Ramos (cell line): Measurements from ENCODE around the gene GPR21.

ENCODE experiments used
- in situ Hi-C: fragments of 300-500 bp; cut with MboI; formaldehyde crosslinking; loops from one replicate; pipeline ENCODE4 v1.14.3; 2022; ENCODE audit warnings: low sequenced_read_pairs; ENCODE audit not compliant: unreplicated experiment

The GPR21 gene

GRCh38 chr9:123028973-123029372 lies 4.5 kb upstream of the GPR21 start:
- in situ Hi-C loops = no loop called here

DNA sequence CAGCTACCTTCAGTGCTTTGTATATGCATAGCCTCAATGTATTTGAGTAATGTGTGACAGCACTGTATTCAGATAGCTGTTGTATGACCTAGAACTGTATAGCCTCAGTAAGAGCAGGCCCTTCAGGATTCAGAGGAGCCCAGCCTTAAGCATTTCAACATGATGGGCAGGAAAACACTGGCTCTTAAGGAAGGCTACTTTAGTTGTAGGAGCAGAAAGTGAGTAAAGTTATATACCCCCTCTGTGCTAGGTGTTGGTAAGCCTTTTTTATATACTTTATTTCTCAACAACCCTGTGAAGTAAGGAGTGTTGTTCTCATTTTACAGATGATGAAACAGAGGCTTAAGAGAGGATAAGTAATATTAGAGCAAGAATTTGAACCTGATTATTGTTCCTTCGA lies 1.5 kb upstream of the GPR21 start:
- in situ Hi-C loops = no loop called here

GRCh38 chr9:123033864-123034601 lies 566 bp downstream of the GPR21 start:
- in situ Hi-C loops = no loop called here

- in situ Hi-C loops = no loop called here
Observed at GRCh38 chr9:123034881-123035510, 1.5 kb downstream of the GPR21 start.

- in situ Hi-C loops = no loop called here
Observed at GRCh38 chr9:123035791-123036190, 2.3 kb downstream of the GPR21 start.

- in situ Hi-C loops = no loop called here
Observed at GRCh38 chr9:123036893-123037545, 3.6 kb downstream of the GPR21 start.

GRCh38 chr9:123039617-123040219 lies 6.3 kb downstream of the GPR21 start:
- in situ Hi-C loops = no loop called here

DNA sequence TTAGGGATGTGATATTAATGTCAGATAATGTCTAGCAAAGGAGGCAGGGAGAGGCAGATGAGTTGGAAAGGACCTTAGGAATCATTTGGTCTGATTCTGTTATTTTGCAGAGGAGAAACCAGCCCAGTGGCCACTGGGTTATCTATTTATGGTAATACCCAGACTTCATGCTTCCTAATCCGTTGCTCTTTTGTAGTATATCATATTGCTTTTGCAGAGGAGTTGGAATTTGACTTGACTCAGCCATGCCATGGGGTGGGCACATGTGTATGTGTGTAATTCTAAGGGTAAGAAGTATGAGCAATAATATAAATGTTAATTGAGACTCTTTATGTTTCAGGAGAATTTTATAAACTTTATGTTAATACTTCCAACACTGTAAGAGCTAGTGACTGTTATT lies 7.3 kb downstream of the GPR21 start:
- in situ Hi-C loops = no loop called here

GRCh38 chr9:123041489-123041888 lies 8.0 kb downstream of the GPR21 start:
- in situ Hi-C loops = no loop called here

DNA sequence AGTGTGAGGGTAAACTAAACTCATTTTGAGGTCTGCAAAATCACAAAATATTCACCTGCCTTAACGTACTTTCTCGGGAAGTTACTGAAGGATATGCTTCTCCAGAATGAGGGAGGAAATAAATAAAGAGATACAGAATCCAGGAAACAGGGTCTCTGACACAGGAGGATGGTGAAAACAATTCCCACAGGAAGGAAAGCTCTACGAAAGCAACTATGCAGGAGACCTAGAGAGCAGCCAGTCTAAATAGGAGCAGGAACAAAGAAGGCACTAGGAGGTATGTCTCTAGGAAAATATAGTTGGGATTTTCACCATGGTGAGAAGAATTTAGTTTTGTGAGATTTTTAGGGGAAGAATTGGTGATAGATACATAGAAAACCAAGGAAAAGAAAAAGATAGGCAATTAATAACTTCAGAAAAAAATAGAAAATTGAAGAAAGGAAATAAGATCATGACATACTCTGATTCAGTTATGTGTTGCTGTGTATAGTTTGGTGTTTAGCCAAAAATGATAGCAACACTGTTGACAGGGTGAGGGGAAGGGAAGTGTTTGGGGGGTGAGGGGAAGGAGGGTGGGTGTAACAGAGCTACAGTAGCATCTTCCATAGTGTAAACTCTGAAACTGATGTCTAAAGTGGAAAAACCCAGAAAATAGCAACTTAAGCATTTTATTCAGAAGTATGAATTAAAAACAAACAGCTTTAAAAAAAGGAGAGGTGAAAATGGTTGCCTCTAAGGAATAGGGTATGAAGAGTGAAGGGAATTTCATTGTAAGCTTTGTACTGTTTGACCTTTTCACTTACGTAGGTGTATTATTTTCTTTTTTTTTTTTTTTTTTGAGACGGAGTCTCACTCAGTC lies 9.8 kb downstream of the GPR21 start:
- in situ Hi-C loops = no loop called here

GRCh38 chr9:123044586-123044985 lies 11.1 kb downstream of the GPR21 start:
- in situ Hi-C loops = no loop called here

GRCh38 chr9:123046406-123047195 lies 13.1 kb downstream of the GPR21 start:
- in situ Hi-C loops = no loop called here

DNA sequence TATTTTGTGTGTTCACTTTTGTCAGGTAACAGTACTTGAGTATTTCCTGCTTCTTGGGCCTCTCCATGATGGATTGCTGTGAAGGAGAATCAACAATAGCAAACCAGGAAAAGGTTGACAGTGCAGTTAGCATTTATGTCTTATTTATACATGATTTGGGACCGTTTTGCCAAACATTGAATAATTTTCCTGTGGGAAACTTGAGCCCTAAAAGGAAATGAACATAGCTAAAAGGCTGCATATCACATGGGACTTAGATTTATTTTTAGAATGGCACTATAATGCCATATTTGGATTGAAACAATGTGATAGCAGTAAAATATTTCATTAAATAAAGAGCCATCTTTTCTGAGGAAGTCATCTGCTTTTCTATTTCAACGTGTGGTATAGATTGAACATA lies 15.3 kb downstream of the GPR21 start:
- in situ Hi-C loops = no loop called here

GRCh38 chr9:123049589-123050222 lies 16.2 kb downstream of the GPR21 start:
- in situ Hi-C loops = no loop called here

DNA sequence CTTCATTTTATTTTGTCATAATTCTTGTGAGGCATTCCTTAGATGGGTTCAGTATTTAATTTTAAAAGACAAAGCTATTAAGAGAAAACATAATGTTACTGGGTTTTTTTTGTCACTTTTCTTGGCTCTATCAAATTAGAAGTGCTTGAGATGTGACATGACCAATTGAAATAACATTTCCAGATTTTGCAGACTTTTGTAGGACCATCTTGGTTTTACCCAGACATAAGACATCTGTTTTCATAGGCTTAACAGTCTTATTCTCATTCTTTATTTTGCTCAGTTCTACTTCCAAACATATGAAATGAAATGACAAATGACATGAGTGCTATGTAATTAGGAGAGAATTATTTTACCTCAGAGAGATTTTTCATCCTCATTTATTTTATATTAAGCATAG lies 19.6 kb downstream of the GPR21 start:
- in situ Hi-C loops = no loop called here

GRCh38 chr9:123053711-123054110 lies 20.2 kb downstream of the GPR21 start:
- in situ Hi-C loops = no loop called here

DNA sequence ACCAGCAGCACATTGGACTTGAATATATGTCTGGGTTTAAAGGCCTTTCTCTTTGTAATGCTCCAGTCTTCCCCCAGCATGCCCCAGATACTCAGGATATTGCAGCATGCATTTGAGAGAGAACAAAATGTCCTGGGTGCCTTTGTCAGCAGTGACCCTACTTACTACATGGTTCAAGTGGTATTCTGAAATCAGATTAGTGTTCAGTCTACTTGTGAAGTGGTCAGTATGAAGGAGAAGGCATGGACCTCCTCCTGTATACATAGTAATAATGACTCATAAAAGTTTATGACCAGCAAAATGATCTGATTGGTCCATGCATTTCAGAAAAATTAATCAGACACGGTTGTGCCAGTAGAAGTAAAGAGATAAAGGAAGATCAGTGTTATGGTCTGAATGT lies 25.4 kb downstream of the GPR21 start:
- in situ Hi-C loops = no loop called here

DNA sequence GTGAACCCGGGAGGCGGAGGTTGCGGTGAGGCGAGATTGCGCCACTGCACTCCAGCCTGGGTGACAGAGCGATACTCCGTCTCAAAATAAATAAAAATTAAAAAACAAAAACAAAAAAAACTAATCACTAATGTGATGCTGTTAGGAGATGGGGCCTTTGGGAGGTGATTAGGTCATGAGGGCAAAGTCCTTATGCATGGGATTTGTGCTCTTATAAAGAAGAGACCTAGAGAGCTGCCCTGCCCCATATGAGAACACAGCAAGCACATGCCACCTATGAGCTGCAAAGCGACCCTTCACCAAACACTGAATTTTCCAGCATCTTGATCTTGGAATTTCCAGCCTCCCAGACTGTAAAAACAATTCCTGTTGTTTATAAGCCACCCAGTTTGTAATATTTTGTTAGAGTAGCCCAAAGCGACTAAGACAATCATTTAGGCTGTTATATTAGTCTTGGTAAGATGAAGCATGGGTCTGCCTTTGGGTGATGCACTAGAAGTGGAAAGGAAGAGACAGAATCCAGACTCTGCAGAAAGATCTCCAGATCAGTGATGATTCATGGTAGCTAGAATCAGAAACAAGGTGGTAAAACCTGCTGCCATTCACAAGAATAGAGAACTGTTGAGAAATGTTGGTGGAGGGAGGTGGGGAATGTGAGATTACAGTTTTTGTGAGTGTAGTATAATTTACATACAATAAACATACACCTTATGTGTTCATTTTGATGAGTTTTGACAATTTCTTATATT lies 26.2 kb downstream of the GPR21 start:
- in situ Hi-C loops = no loop called here
